Keratinocyte (primary cell): ENCODE data around the gene ATXN7. TPM values are rescaled to one million over a fixed set of nuclear protein-coding genes. Genes with fewer than 3 reads are reported as not detected.

Experiments used
- DNase-seq: peaks from one replicate; pipeline ENCODE4 v3.0.0-alpha.2; 2011; ENCODE audit warnings: low read depth, missing footprints, low spot score
- FAIRE-seq: peaks from 2 replicates; lab custom pipeline; 2011; peaks lifted over from hg19 to GRCh38; lab: Jason Lieb, UNC
- H2AFZ ChIP-seq: 2 replicates; pipeline ENCODE4 v1.6.0; 2012; ENCODE audit warnings: low read length, control low read depth, inconsistent platforms; ENCODE audit not compliant: control insufficient read depth
- H3K27ac ChIP-seq: 2 replicates; pipeline ENCODE4 v1.5.1; 2011; ENCODE audit warnings: low read length; ENCODE audit not compliant: control insufficient read depth, insufficient read depth
- H3K27me3 ChIP-seq: 3 replicates; pipeline ENCODE4 v1.6.0; 2011; ENCODE audit warnings: low read length; ENCODE audit not compliant: control insufficient read depth, insufficient read depth; ENCODE audit errors: extremely low read depth
- H3K36me3 ChIP-seq, 2 experiments: 2 replicates in 1 of 2; 3 replicates in 1 of 2; pipeline ENCODE4 v1.5.1; 2011; ENCODE audit warnings: low read length in 2 of 2, mild to moderate bottlenecking in 1 of 2; ENCODE audit not compliant: control insufficient read depth in 2 of 2, insufficient read depth in 2 of 2; ENCODE audit errors: extremely low read depth in 1 of 2
- H3K4me1 ChIP-seq: 3 replicates; pipeline ENCODE4 v1.5.1; 2011; ENCODE audit warnings: low read length; ENCODE audit not compliant: control insufficient read depth, insufficient read depth; ENCODE audit errors: extremely low read depth
- H3K4me2 ChIP-seq: 3 replicates; pipeline ENCODE4 v1.6.0; 2011; ENCODE audit warnings: low read depth, low read length; ENCODE audit not compliant: control insufficient read depth, insufficient read depth; ENCODE audit errors: extremely low read depth
- H3K4me3 ChIP-seq, 3 experiments: fragments of 200-600 bp in 1 of 3; sonication (generic) in 1 of 3; 2 replicates in 2 of 3; 3 replicates in 1 of 3; pipeline ENCODE4 v1.5.1; 2011 to 2016; ENCODE audit warnings: low read length in 3 of 3, mild to moderate bottlenecking in 3 of 3, control low read depth in 2 of 3, inconsistent platforms in 1 of 3, low read depth in 1 of 3, mixed read lengths in 1 of 3, mixed run types in 1 of 3, moderate library complexity in 1 of 3; ENCODE audit not compliant: control insufficient read depth in 2 of 3, insufficient read depth in 2 of 3; ENCODE audit errors: extremely low read depth in 1 of 3
- H3K79me2 ChIP-seq: 2 replicates; pipeline ENCODE4 v1.6.0; 2012; ENCODE audit warnings: low read length; ENCODE audit not compliant: control insufficient read depth, insufficient read depth
- H3K9ac ChIP-seq: 3 replicates; pipeline ENCODE4 v1.6.0; 2011; ENCODE audit warnings: low read length; ENCODE audit not compliant: control insufficient read depth, insufficient read depth; ENCODE audit errors: extremely low read depth
- H3K9me1 ChIP-seq: 3 replicates; pipeline ENCODE4 v1.6.0; 2011; ENCODE audit warnings: low read length; ENCODE audit not compliant: control insufficient read depth, insufficient read depth; ENCODE audit errors: extremely low read depth
- H3K9me3 ChIP-seq: 2 replicates; pipeline ENCODE4 v1.5.1; 2012; ENCODE audit warnings: low read depth, low read length; ENCODE audit not compliant: control insufficient read depth
- H4K20me1 ChIP-seq: 3 replicates; pipeline ENCODE4 v1.6.0; 2011; ENCODE audit warnings: low read length; ENCODE audit not compliant: control insufficient read depth, insufficient read depth; ENCODE audit errors: extremely low read depth
- CTCF ChIP-seq, 3 experiments: IDR thresholded peaks in 1 of 3; conservative IDR thresholded peaks in 1 of 3; optimal IDR thresholded peaks in 1 of 3; 2 replicates in 2 of 3; 3 replicates in 1 of 3; pipeline versions ENCODE3 to v1.5.1; 2011; ENCODE audit warnings: low read length in 3 of 3, mild to moderate bottlenecking in 3 of 3, moderate library complexity in 2 of 3, control low read depth in 1 of 3, inconsistent platforms in 1 of 3; ENCODE audit not compliant: insufficient read depth in 2 of 3; ENCODE audit errors: extremely low read depth in 1 of 3
- EZH2 ChIP-seq: IDR thresholded peaks from one replicate; pipeline ENCODE4 v1.6.1; 2012; ENCODE audit warnings: inconsistent platforms, mild to moderate bottlenecking, low read length, moderate library complexity
- dilution Hi-C: fragments of 300-500 bp; cut with MboI; formaldehyde crosslinking; loops from one replicate; pipeline ENCODE4 v1.7.0; 2020; ENCODE audit warnings: low sequenced_read_pairs; ENCODE audit not compliant: extremely low pct_ligation_motif_present
- polyA plus RNA-seq, 5 experiments: library from polyadenylated mRNA; depleted of rRNA in 3 of 5; stranded (reverse) in 3 of 5; stranded (forward) in 1 of 5; unstranded in 1 of 5; fragments of >200 nt; gene quantifications; 1 replicate in 1 of 5; 2 replicates in 3 of 5; 3 replicates in 1 of 5; pipeline versions ENCODE4 v1.2.1 to v1.2.3, GENCODE V29; 2011 to 2012; ENCODE audit warnings: missing spikeins in 2 of 5, low read depth in 1 of 5, low replicate concordance in 1 of 5

Gene ATXN7
- polyA plus RNA-seq, 1 donor (not counting 4 experiments of a cell fraction or from before 2014, with no cell fraction given): 8.8 TPM

DNA sequence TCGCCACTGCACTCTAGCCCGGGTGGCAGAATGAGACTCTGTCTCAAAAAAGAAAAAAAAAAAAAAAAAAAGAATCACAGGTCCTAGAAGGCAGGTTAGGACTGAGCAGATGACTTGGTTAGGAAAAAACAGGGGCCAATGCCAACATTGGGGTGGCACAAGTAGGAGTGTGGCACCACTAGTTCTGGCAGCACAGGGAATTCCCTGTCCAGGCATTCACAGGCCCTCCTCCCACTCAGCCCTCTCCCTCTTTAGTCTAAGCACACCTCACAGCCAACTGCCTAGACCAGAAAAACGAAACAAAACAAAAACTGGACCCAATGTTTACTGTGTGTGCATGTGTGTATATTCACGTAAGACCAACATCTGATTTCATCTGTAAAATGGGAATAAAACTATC, 10.6 kb upstream of the ATXN7 start:
- DNase-seq (no peak), FAIRE-seq (no peak)
- H3K9me3 ChIP-seq: no peaks in the 10 kb centered on the region
- no peak overlapping the region for H3K27ac ChIP-seq
- H4K20me1 ChIP-seq: no peaks in the 10 kb centered on the region
- no peak overlapping the region for H2AFZ ChIP-seq
- H3K9ac ChIP-seq: no peak overlapping the region
- H3K9me1 ChIP-seq: no peaks in the 10 kb centered on the region
- H3K27me3 ChIP-seq: no peaks in the 10 kb centered on the region
- H3K4me2 ChIP-seq: no peak overlapping the region
- H3K4me1 ChIP-seq: peaks cover 25% of the 10 kb centered on the region
- peaks cover 51% of the 10 kb centered on the region for H3K79me2 ChIP-seq
- no peaks in the 10 kb centered on the region for H3K36me3 ChIP-seq
- no peak for TF ChIP-seq EZH2
- TF ChIP-seq CTCF (optimal IDR thresholded peaks at IDR 0.05 in 1 of 3, IDR thresholded peaks at IDR 0.05 in 1 of 3, conservative IDR thresholded peaks at IDR 0.05 in 1 of 3; ENCODE audit: extremely low read depth in 1 of 3, insufficient read depth in 2 of 3, low read length in 3 of 3): no peak
- dilution Hi-C loops: no loop called here
- H3K4me3 ChIP-seq: no peak overlapping the region

GRCh38 chr3:63855333-63855940, 8.2 kb upstream of the ATXN7 start:
- no peak for DNase-seq
- H3K9me3 ChIP-seq: no peaks in the 10 kb centered on the region
- peak overlapping the region; percentile 25 for H3K4me2 ChIP-seq
- H3K9me1 ChIP-seq: no peaks in the 10 kb centered on the region
- H3K27ac ChIP-seq: peak overlapping the region; percentile 3
- no peak overlapping the region for H2AFZ ChIP-seq
- no peak overlapping the region for H3K4me3 ChIP-seq
- H3K36me3 ChIP-seq: no peaks in the 10 kb centered on the region
- peaks cover 66% of the 10 kb centered on the region for H3K79me2 ChIP-seq
- H3K27me3 ChIP-seq: no peaks in the 10 kb centered on the region
- FAIRE-seq: peak; percentile 81
- peaks cover 22% of the 10 kb centered on the region for H3K4me1 ChIP-seq
- no peak overlapping the region for H3K9ac ChIP-seq
- H4K20me1 ChIP-seq: no peaks in the 10 kb centered on the region
- dilution Hi-C loops: no loop called here
- no peak for TF ChIP-seq CTCF (optimal IDR thresholded peaks at IDR 0.05 in 1 of 3, IDR thresholded peaks at IDR 0.05 in 1 of 3, conservative IDR thresholded peaks at IDR 0.05 in 1 of 3; ENCODE audit: extremely low read depth in 1 of 3, insufficient read depth in 2 of 3, low read length in 3 of 3)
- TF ChIP-seq EZH2: no peak
